KMS-11 (cell line): ENCODE data around the gene ARFGEF3.

ENCODE experiments used
- H2AFZ ChIP-seq: fragments of 200-600 bp; sonication (generic); 2 replicates; pipeline ENCODE4 v1.6.1; 2016; ENCODE audit warnings: antibody characterized with exemption, mixed run types, low read depth
- H3K27ac ChIP-seq: fragments of 200-600 bp; sonication (generic); 2 replicates; pipeline ENCODE4 v1.6.1; 2016; ENCODE audit warnings: mild to moderate bottlenecking, mixed run types
- H3K27me3 ChIP-seq: fragments of 200-600 bp; sonication (generic); 2 replicates; pipeline ENCODE4 v1.6.1; 2017; ENCODE audit warnings: mild to moderate bottlenecking, low read depth, mixed run types, moderate library complexity; ENCODE audit not compliant: insufficient read depth
- H3K36me3 ChIP-seq: fragments of 200-600 bp; sonication (generic); 2 replicates; pipeline ENCODE4 v1.6.1; 2017; ENCODE audit warnings: mild to moderate bottlenecking, mixed run types; ENCODE audit not compliant: insufficient read depth
- H3K4me1 ChIP-seq: fragments of 200-600 bp; sonication (generic); 2 replicates; pipeline ENCODE4 v1.6.1; 2016; ENCODE audit warnings: mild to moderate bottlenecking, low read depth, mixed run types; ENCODE audit not compliant: poor library complexity, severe bottlenecking
- H3K4me2 ChIP-seq: fragments of 200-600 bp; sonication (generic); 2 replicates; pipeline ENCODE4 v1.7.0; 2016; ENCODE audit warnings: mild to moderate bottlenecking, mixed run types
- H3K4me3 ChIP-seq: fragments of 200-600 bp; sonication (generic); IDR thresholded peaks from 2 replicates; pipeline ENCODE4 v1.6.1; 2017; ENCODE audit warnings: low read depth, low read length, mixed read lengths; ENCODE audit not compliant: insufficient read depth
- H3K79me2 ChIP-seq: fragments of 200-600 bp; sonication (generic); 2 replicates; pipeline ENCODE4 v1.6.1; 2016; ENCODE audit warnings: low read depth, mixed run types; ENCODE audit not compliant: insufficient read depth
- H3K9ac ChIP-seq: fragments of 200-600 bp; sonication (generic); 2 replicates; pipeline ENCODE4 v1.6.1; 2016; ENCODE audit warnings: mild to moderate bottlenecking, mixed run types
- H4K20me1 ChIP-seq: fragments of 200-600 bp; sonication (generic); 2 replicates; pipeline ENCODE4 v1.6.1; 2016; ENCODE audit warnings: mild to moderate bottlenecking, mixed run types; ENCODE audit not compliant: insufficient read depth
- CTCF ChIP-seq: fragments of 200-600 bp; sonication (generic); conservative IDR thresholded peaks from 2 replicates; pipeline ENCODE4 v1.6.1; 2017; ENCODE audit warnings: low read depth, mild to moderate bottlenecking, antibody characterized with exemption, low read length, moderate library complexity, mixed read lengths

The ARFGEF3 gene

GRCh38 chr6:138175596-138175995 is 13.9 kb downstream of the ARFGEF3 start:
- H3K4me3 ChIP-seq, result no peak overlapping the region
- H3K9ac ChIP-seq, result no peak overlapping the region
- no peak overlapping the region for H3K4me2 ChIP-seq
- H2AFZ ChIP-seq, result no peak overlapping the region
- H3K79me2 ChIP-seq, result no peaks in the 10 kb centered on the region
- no peaks in the 10 kb centered on the region for H3K27me3 ChIP-seq
- H3K27ac ChIP-seq, result no peak overlapping the region
- no peaks in the 10 kb centered on the region for H3K36me3 ChIP-seq
- no peaks in the 10 kb centered on the region for H4K20me1 ChIP-seq
- TF ChIP-seq CTCF, result no peak
- H3K4me1 ChIP-seq, result no peaks in the 10 kb centered on the region

GRCh38 chr6:138176652-138177232 is 15.0 kb downstream of the ARFGEF3 start:
- Histone ChIP-seq H3K27ac (no peak overlapping the region), H2AFZ (no peak overlapping the region), H3K79me2 (no peaks in the 10 kb centered on the region), H3K27me3 (no peaks in the 10 kb centered on the region), H3K36me3 (no peaks in the 10 kb centered on the region), H3K4me1 (no peaks in the 10 kb centered on the region), H4K20me1 (no peaks in the 10 kb centered on the region), H3K4me2 (no peak overlapping the region), H3K4me3 (no peak overlapping the region), H3K9ac (no peak overlapping the region)
- no peak for TF ChIP-seq CTCF

GRCh38 chr6:138182939-138183789 is 21.4 kb downstream of the ARFGEF3 start:
- no peak overlapping the region for H3K27ac ChIP-seq
- no peak overlapping the region for H3K4me2 ChIP-seq
- TF ChIP-seq CTCF, result no peak

GRCh38 chr6:138183790-138184134 is 22.0 kb downstream of the ARFGEF3 start:
- no peak overlapping the region for H3K4me2 ChIP-seq
- H3K27me3 ChIP-seq, result no peaks in the 10 kb centered on the region
- H2AFZ ChIP-seq, result no peak overlapping the region
- TF ChIP-seq CTCF, result no peak
- H3K4me1 ChIP-seq, result peaks cover 4% of the 10 kb centered on the region
- H3K9ac ChIP-seq, result no peak overlapping the region
- no peaks in the 10 kb centered on the region for H3K79me2 ChIP-seq
- no peaks in the 10 kb centered on the region for H4K20me1 ChIP-seq
- no peak overlapping the region for H3K27ac ChIP-seq
- no peaks in the 10 kb centered on the region for H3K36me3 ChIP-seq
- no peak overlapping the region for H3K4me3 ChIP-seq

More at GRCh38 chr6:138182939-138183789, 21.4 kb downstream of the ARFGEF3 start:
- Histone ChIP-seq H3K4me3 (no peak overlapping the region), H3K4me1 (no peaks in the 10 kb centered on the region), H3K27me3 (no peaks in the 10 kb centered on the region), H2AFZ (no peak overlapping the region), H3K79me2 (no peaks in the 10 kb centered on the region), H3K36me3 (no peaks in the 10 kb centered on the region), H3K9ac (no peak overlapping the region), H4K20me1 (no peaks in the 10 kb centered on the region)
